GM19328 (cell line): ENCODE measurements around the gene TMEFF1.
"Not testable (repeated sequence)": the region's sequence is repeated elsewhere in the genome, so short reads cannot be mapped to it uniquely, and the experiment has no call there.

Experiments
- ATAC-seq: cut with Tn5 transposase; IDR thresholded peaks from one replicate; pipeline ENCODE4 v1.9.1; 2021; ENCODE audit warnings: mild to moderate bottlenecking, moderate library complexity; ENCODE audit not compliant: unreplicated experiment

Gene TMEFF1

DNA sequence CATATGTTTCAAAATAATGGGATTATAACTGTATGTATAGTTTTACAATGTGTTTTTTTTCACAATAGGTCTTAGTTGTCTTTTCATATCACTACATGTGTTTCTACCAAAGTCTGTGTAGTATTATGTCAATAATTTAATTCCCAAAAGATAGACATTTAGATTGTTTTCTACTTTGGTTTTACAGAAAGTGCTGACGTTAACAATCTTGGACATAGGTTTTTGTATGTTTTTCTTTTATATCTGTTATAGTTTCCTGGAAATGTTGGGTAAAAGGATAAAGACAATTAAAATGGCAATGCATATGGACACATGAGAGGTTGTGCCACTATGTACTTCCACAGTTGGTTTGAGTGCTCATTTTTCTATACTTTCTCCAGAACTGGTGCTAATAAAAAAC is 15.2 kb downstream of the TMEFF1 start:
- no peak for ATAC-seq

GRCh38 chr9:100489836-100490235 is 16.9 kb downstream of the TMEFF1 start:
- ATAC-seq: no peak

- ATAC-seq: no peak
Measured at GRCh38 chr9:100492952-100493351, 20.0 kb downstream of the TMEFF1 start.

DNA sequence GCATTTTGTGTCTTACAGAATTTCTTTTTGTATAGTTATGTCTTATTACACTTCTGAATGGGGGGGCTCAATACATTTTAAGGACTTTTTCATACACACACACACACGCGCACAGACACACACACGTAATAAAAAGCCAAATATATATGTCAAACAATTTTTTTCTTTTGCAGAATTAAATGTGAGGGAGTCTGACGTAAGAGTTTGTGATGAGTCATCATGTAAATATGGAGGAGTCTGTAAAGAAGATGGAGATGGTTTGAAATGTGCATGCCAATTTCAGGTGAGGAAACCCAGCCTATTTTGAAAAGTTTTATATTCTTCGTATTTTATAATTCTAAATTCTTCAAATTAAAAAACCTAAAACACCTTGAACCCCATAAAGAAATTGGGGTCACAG is 25.6 kb downstream of the TMEFF1 start:
- no peak for ATAC-seq

DNA sequence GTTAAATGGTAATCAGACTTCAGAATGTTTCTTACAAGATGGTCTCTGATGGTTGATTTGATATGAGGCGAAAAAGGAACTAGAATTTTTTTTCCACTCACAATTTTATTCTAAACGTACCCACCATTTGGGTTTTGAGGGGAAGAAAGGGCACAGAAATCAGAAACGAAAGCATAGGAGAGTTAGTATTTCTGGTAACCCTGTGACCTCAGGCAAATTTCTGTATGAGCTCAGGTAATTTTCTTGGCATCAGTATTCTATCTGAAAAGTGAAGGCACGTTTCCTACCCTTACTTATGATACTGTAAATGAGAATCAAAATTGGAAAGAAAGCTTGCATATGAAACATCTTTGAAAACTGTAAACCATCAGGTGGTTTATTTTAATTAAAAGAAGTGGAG is 26.5 kb downstream of the TMEFF1 start:
- ATAC-seq: no peak

- no peak for ATAC-seq
Measured at GRCh38 chr9:100499866-100500265, 26.9 kb downstream of the TMEFF1 start.

- no peak for ATAC-seq
Measured at GRCh38 chr9:100505564-100506159, 32.7 kb downstream of the TMEFF1 start.

DNA sequence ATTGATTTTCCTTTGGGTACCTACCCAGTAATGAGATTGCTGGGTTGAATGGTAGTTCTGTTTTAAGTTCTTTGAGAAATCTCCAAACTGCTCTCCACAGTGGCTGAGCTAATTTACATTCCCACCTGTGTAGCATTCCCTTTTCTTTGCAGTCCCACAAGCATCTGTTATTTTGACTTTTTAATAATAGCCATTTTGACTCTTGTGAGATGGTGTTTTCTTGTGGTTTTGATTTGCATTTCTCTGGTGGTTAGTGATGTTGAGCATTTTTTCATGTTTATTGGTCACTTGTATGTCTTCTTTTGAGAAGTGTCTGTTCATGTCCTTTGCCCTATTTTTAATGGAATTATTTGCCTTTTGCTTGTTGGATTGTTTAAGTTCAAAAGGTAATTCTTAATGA is 34.4 kb downstream of the TMEFF1 start:
- peak; percentile 60 for ATAC-seq

DNA sequence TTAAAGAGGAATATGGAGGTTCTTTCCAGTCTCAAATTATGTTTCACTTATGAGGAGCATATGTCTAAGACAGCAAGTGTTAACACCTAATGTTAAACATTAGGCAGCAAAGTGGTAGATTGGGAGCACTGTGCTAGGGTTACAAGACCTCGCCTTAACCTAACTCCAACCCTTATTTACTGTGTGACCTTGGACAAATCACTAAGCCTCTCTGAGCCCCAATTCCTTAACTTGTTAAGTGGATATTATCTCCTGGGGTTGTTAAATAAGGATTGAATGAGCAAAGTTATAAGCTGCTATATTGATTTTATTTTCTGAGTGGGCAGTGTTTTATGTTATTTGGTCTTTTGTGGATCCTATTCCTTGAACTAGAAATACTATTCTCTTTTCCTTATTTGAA is 38.3 kb downstream of the TMEFF1 start:
- ATAC-seq: no peak

DNA sequence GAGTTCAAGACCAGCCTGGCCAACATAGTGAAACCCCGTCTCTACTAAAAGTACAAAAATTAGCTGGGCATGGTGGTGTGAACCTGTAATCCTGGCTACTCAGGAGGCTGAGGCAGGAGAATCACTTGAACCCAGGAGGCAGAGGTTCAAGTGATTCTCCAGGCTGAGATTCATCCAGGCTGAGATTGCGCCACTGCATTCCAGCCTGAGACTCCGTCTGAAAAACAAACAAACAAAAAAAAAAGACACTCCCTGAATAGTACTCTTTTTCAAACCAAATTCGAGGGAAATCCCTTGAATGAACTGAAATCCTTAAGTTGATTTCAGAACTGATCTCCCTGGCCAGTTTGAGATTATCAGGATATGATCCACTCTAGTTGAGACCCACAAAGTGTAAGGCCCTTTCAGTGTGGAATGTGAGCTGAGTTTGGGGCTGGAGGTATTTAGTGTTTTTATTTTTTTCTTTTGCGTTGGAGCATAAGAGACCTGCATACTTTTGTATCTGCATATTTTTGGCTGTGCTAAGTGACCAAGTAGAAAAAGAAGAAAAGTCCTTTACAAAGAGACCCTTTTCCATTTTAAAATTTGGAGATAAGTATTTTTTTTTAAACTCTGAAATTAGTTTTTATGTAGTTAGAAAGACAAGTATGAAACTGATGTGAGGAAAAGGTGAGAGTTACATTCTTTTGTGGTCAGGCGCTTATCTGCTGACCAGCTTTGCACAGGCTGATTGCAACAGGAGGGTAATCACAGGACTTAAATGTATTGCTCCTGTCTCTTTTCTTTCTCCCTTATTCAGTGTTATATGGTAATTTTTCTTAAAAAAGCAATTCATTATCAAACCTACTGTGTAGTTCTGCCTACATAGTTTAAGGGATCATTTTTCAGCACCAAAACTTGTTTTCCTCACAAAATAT is 42.9 kb downstream of the TMEFF1 start:
- ATAC-seq: no peak

GRCh38 chr9:100521282-100521681 is 48.3 kb downstream of the TMEFF1 start:
- no peak for ATAC-seq

- ATAC-seq: no peak
Measured at GRCh38 chr9:100525563-100525962, 52.6 kb downstream of the TMEFF1 start.

DNA sequence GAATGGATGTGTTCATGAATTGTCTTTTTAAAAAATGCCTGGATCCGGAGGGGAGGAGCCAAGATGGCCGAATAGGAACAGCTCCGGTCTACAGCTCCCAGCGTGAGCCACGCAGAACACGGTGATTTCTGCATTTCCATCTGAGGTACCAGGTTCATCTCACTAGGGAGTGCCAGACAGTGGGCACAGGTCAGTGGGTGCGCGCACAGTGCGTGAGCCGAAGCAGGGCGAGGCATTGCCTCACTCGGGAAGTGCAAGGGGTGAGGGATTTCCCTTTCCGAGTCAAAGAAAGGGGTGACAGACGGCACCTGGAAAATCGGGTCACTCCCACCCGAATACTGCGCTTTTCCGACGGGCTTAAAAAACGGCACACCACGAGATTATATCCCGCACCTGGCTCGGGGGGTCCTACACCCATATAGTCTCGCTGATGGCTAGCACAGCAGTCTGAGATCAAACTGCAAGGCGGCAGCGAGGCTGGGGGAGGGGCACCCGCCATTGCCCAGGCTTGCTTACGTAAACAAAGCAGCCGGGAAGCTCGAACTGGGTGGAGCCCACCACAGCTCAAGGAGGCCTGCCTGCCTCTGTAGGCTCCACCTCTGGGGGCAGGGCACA is 54.3 kb downstream of the TMEFF1 start:
- not testable (repeated sequence) for ATAC-seq

GRCh38 chr9:100534401-100534800 is 61.5 kb downstream of the TMEFF1 start:
- no peak for ATAC-seq

GRCh38 chr9:100540327-100540726 is 67.4 kb downstream of the TMEFF1 start:
- ATAC-seq: no peak

DNA sequence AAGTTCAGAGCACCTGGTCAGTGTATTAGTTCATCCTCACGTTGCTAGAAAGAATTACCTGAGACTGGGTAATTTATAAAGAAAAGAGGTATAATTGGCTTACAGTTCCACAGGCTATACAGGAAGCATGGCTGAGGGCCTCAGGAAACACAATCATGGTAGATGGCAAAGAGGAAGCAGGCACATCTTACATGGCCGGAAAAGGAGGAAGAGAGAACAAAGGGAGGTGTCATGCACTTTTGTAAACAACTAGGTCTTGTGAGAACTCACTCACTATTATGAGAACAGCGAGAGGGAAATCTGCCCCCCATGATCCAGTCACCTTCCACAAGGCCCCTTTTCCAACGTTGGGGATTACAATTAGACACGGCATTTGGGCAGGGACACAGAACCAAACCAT is 76.1 kb downstream of the TMEFF1 start:
- ATAC-seq: no peak

DNA sequence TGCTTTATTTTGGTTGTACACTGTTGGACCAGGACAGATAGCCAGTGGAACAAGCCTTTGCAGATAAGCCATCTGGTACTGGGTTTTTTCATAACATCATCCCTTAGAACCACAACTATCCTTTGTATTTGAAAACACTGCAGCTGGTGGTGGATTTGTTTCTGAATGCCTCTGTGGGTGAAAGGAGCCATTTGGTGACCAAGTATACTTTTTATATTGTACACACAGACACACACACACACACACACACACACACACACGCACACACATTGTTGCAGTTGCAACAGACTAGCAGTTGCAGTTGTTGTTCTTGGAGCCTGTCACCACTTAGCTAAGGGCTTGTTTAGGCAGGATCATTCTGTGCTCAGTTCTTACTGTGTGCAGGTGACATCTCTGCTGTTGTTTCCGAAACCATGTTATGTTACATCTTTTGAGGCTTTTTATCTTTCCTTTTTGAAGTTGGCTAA is 82.0 kb downstream of the TMEFF1 start:
- peak; percentile 36 for ATAC-seq

- peak; percentile 70 for ATAC-seq
Measured at GRCh38 chr9:100555471-100555870, 82.5 kb downstream of the TMEFF1 start.

DNA sequence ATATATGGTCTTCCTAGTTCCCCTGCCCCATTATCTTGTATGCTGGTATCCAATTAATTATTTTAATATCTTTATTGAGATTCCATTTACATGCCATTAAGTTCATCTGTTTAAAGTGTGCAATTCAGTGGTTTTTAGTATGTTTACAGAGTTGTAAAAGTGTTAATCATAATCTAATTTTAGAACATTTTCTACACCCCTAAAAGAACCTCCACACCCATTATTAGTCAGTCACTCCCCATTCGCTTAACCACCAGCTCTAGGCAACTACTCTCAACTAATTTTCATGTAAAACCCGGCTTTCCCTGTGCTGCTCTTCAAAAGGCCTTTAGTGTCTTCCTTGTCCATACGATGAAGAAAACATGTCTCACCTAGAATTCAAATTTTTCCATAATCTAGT is 84.1 kb downstream of the TMEFF1 start:
- no peak for ATAC-seq

DNA sequence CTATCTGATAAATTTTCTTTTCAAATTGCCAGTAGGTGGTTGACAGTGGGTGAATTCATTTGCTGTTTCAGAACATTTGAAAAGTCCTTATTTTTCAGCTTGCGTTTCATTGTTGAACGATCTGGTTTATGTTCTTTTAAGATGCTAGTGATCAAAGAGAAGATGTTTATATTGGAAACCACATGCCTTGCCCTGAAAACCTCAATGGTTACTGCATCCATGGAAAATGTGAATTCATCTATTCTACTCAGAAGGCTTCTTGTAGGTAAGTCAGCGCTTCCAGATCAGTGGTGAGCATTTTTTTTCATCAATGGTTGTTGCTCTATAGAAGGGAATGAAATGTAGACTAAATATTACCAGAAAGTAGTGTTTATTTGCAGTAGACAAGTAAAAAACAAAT is 88.3 kb downstream of the TMEFF1 start:
- ATAC-seq: no peak

- no peak for ATAC-seq
Measured at GRCh38 chr9:100567856-100568255, 94.9 kb downstream of the TMEFF1 start.
